Pancreas (tissue), 10 donors: ENCODE measurements around the gene IL15. TPM values are rescaled to one million over a fixed set of nuclear protein-coding genes. Genes with fewer than 3 reads are reported as not detected.

ENCODE experiments used
- ATAC-seq, 4 donors: fragments of 200-7000 bp; cut with Tn5 transposase; one replicate each; pipeline versions ENCODE4 v1.8.0 to v1.9.1; 2020; ENCODE audit warnings: mild to moderate bottlenecking in 4 of 4, moderate library complexity in 4 of 4
- DNase-seq, 6 donors: peaks; one replicate each; pipeline ENCODE4 v3.0.0-alpha.2; 2020
- FAIRE-seq: peaks from 2 replicates; lab custom pipeline; 2012; peaks lifted over from hg19 to GRCh38; lab: Jason Lieb, UNC
- H3K27ac ChIP-seq, 4 donors: fragments of 200-600 bp; sonication (generic); 1 replicate in 3 of 4; 2 replicates in 1 of 4; pipeline versions ENCODE4 v1.5.0 to v1.8.0; 2020
- H3K27me3 ChIP-seq, 4 donors: fragments of 200-600 bp; one replicate each; pipeline ENCODE4 v1.8.0; 2021
- H3K36me3 ChIP-seq, 3 donors: fragments of 200-600 bp; sonication (generic) in 1 of 3; one replicate each; pipeline versions ENCODE4 v1.5.0 to v1.8.0; 2020 to 2021
- H3K4me1 ChIP-seq, 3 donors: fragments of 200-600 bp; one replicate each; pipeline ENCODE4 v1.8.0; 2021
- H3K4me3 ChIP-seq, 4 donors: fragments of 200-600 bp; sonication (generic) in 2 of 4; one replicate each; pipeline versions ENCODE4 v1.5.0 to v1.8.0; 2020 to 2021
- H3K9me3 ChIP-seq, 4 donors: fragments of 200-600 bp; one replicate each; pipeline ENCODE4 v1.8.0; 2021
- CTCF ChIP-seq, 4 donors: fragments of 200-600 bp; sonication (generic) in 3 of 4; IDR thresholded peaks; one replicate each; pipeline versions ENCODE4 v1.5.0 to v1.8.0; 2021; ENCODE audit warnings: antibody characterized with exemption in 4 of 4
- WGBS, 2 donors: extraction: QIAGEN DNeasy Blood & Tissue Kit; methylation state at CpG; one replicate each; pipeline ENCODE4 v1.1.7; 2013; 5-methylcytosine and 5-hydroxymethylcytosine counted together
- intact Hi-C, 3 donors: fragments of 100-400 bp; cut with DNase I; formaldehyde crosslinking; loops; one replicate each; pipeline versions ENCODE4 v1.11.1 to v1.14.2; 2022
- polyA plus RNA-seq, 2 donors: library from polyadenylated mRNA; stranded (reverse); fragments of 200-250 nt; gene quantifications; one replicate each; pipeline ENCODE4 v1.2.3, GENCODE V29; 2013
- total RNA-seq, 6 donors: library from RNA; stranded (reverse); fragmentation: NEBNext Ultra II Directional in 4 of 6; extraction: Animal tissue kit (Norgen Biotek cat#: 25700) in 4 of 6; gene quantifications; one replicate each; pipeline versions ENCODE4 v1.2.1 to v1.2.4, GENCODE V29; 2021 to 2023
- donor health status: healthy with polysubstance abuse.
- donor health status: DM: no; HTN: no; CAD: no; lungs with moderate emphysema.
- donor health status: DM: no; HTN: no; CAD: no.
- donor health status: control.
- donor health status: control.
- donor health status: Bipolar disorder and iron deficiency.
- donor health status: DM: yes; HTN: yes; CAD: no.
- donor health status: DM: no; HTN: no; CAD: no.
- donor health status: DM: no; HTN: no; CAD: no.
- donor health status: DM: yes; HTN: yes; CAD: no.

IL15 gene
- total and polyA plus RNA-seq, 8 donors: 0.44 to 4.0 (median 2.2) TPM

- no peak for DNase-seq
- Histone ChIP-seq H3K27ac (no peak overlapping the region), H3K4me3 (no peak overlapping the region), H3K27me3 (no peaks in the 10 kb centered on the region), H3K36me3 (no peaks in the 10 kb centered on the region), H3K9me3 (no peaks in the 10 kb centered on the region), H3K4me1 (no peaks in the 10 kb centered on the region)
- intact Hi-C loops: no loop called here
- 65 to 83% methylated on average over 2 of the region's 2 CpGs for WGBS, 2 donors
- no peak for TF ChIP-seq CTCF (IDR thresholded peaks at IDR 0.05)
- no peak for ATAC-seq
- FAIRE-seq: no peak
These were observed 120.9 kb downstream of the IL15 start for GRCh38 chr4:141757287-141757686.

- DNase-seq (no peak), FAIRE-seq (no peak)
- intact Hi-C loops: no loop called here
These were observed 123.5 kb downstream of the IL15 start for GRCh38 chr4:141759796-141760425.

GRCh38 chr4:141761926-141762325 is 125.5 kb downstream of the IL15 start:
- no peak for ATAC-seq
- Histone ChIP-seq H3K27ac (no peak overlapping the region), H3K9me3 (no peaks in the 10 kb centered on the region), H3K4me1 (no peaks in the 10 kb centered on the region), H3K27me3 (no peaks in the 10 kb centered on the region), H3K4me3 (no peak overlapping the region), H3K36me3 (no peaks in the 10 kb centered on the region)
- intact Hi-C loops: no loop called here
- no peak for TF ChIP-seq CTCF (IDR thresholded peaks at IDR 0.05)
- no peak for DNase-seq
- no peak for FAIRE-seq
- 64 to 74% methylated on average over 2 of the region's 2 CpGs for WGBS, 2 donors

More at GRCh38 chr4:141759796-141760425, 123.5 kb downstream of the IL15 start:
- H3K9me3 ChIP-seq: no peaks in the 10 kb centered on the region
- H3K4me3 ChIP-seq: no peak overlapping the region
- ATAC-seq: no peak
- WGBS, 2 donors: 20 to 21% methylated on average over 1 of the region's 1 CpG
- H3K4me1 ChIP-seq: no peaks in the 10 kb centered on the region
- H3K36me3 ChIP-seq: no peaks in the 10 kb centered on the region
- no peak for TF ChIP-seq CTCF (IDR thresholded peaks at IDR 0.05)
- H3K27ac ChIP-seq: no peak overlapping the region
- H3K27me3 ChIP-seq: no peaks in the 10 kb centered on the region

GRCh38 chr4:141763374-141763773 is 127.0 kb downstream of the IL15 start:
- Histone ChIP-seq H3K27me3 (no peaks in the 10 kb centered on the region), H3K4me1 (no peaks in the 10 kb centered on the region), H3K36me3 (no peaks in the 10 kb centered on the region), H3K4me3 (no peak overlapping the region), H3K9me3 (no peaks in the 10 kb centered on the region), H3K27ac (no peak overlapping the region)
- ATAC-seq (no peak), DNase-seq (no peak), FAIRE-seq (no peak)
- intact Hi-C loops: no loop called here
- WGBS, 2 donors: 63 to 64% methylated on average over 2 of the region's 2 CpGs
- TF ChIP-seq CTCF (IDR thresholded peaks at IDR 0.05): no peak

- H3K36me3 ChIP-seq: no peaks in the 10 kb centered on the region
- no peak overlapping the region for H3K4me3 ChIP-seq
- FAIRE-seq (no peak), ATAC-seq (no peak), DNase-seq (no peak)
- no peak for TF ChIP-seq CTCF (IDR thresholded peaks at IDR 0.05)
- H3K9me3 ChIP-seq: no peaks in the 10 kb centered on the region
- H3K27ac ChIP-seq: no peak overlapping the region
- H3K27me3 ChIP-seq: no peaks in the 10 kb centered on the region
- intact Hi-C loops: no loop called here
- 48 to 53% methylated on average over 4 of the region's 4 CpGs for WGBS, 2 donors
- H3K4me1 ChIP-seq: no peaks in the 10 kb centered on the region
These were observed 132.6 kb downstream of the IL15 start for GRCh38 chr4:141768954-141769353.
